Measurements from ENCODE around the gene CREB5. TPM values are rescaled to one million over a fixed set of nuclear protein-coding genes. Genes with fewer than 3 reads are reported as not detected.

CREB5 gene
- total RNA-seq, 5 donors from 2014 or later (not counting 1 experiment from before 2014, with no cell fraction given) = 0.03 to 0.58 (median 0.23) TPM

- Histone ChIP-seq H3K4me1 (ENCODE audit: control insufficient read depth in 1 of 2, extremely low read depth in 1 of 2, insufficient read depth in 2 of 2, low read length in 2 of 2) (no peaks in the 10 kb centered on the region), H3K4me3 (ENCODE audit: control insufficient read depth in 1 of 2, extremely low read depth in 1 of 2, low read length in 1 of 2) (no peak overlapping the region), H3K27ac (ENCODE audit: low read length) (no peak overlapping the region), H3K9me3 (no peaks in the 10 kb centered on the region), H3K36me3 (ENCODE audit: control insufficient read depth in 2 of 2, extremely low read depth in 1 of 2, insufficient read depth in 1 of 2, low read length in 1 of 2) (no peaks in the 10 kb centered on the region), H3K27me3 (replicated peaks in 1 of 2; ENCODE audit: control insufficient read depth in 2 of 2, extremely low read depth in 1 of 2, insufficient read depth in 2 of 2, low read length in 1 of 2) (peaks cover 0 to 4% of the 10 kb centered on the region in 2 experiments)
- Mint-ChIP-seq H3K4me3 (no peak overlapping the region), H3K27ac (no peak overlapping the region), H3K9me3 (no peaks in the 10 kb centered on the region), H3K36me3 (no peaks in the 10 kb centered on the region), H3K4me1 (no peaks in the 10 kb centered on the region), H3K27me3 (peaks cover 0 to 5% of the 10 kb centered on the region in 2 donors)
- ChIA-PET CTCF (no interaction called here), POLR2A (no interaction called here)
- no peak for ATAC-seq (replicated peaks in 1 of 4)
- DNase-seq = no peak
- no CpG with 5 or more reads among the region's 5 CpGs for WGBS (ENCODE audit: insufficient coverage)
These were observed 318.9 kb downstream of the CREB5 start for GRCh38 chr7:28731092-28731658.

GRCh38 chr7:28732071-28732869, 320.0 kb downstream of the CREB5 start:
- CTCF ChIA-PET = interaction anchor here in 1 of 2 donors (0.6 kb wide), 1 partner anchor 443 kb away, joined by 9 read pairs; no protein-coding TSS in a partner anchor
- Mint-ChIP-seq H3K4me3 (no peak overlapping the region), H3K9me3 (no peaks in the 10 kb centered on the region), H3K27ac (no peak overlapping the region), H3K4me1 (no peaks in the 10 kb centered on the region), H3K36me3 (no peaks in the 10 kb centered on the region), H3K27me3 (peaks cover 4 to 5% of the 10 kb centered on the region in 2 donors)
- H3K27me3 ChIP-seq (replicated peaks in 1 of 2; ENCODE audit: control insufficient read depth in 2 of 2, extremely low read depth in 1 of 2, insufficient read depth in 2 of 2, low read length in 1 of 2) = peaks cover 0 to 4% of the 10 kb centered on the region in 2 experiments
- H3K4me3 ChIP-seq (ENCODE audit: control insufficient read depth in 1 of 2, extremely low read depth in 1 of 2, low read length in 1 of 2) = no peak overlapping the region
- H3K36me3 ChIP-seq (ENCODE audit: control insufficient read depth in 2 of 2, extremely low read depth in 1 of 2, insufficient read depth in 1 of 2, low read length in 1 of 2) = no peaks in the 10 kb centered on the region
- H3K27ac ChIP-seq (ENCODE audit: low read length) = no peak overlapping the region
- ATAC-seq (replicated peaks in 1 of 4) (no peak), DNase-seq (no peak)
- POLR2A ChIA-PET = no interaction called here
- no peaks in the 10 kb centered on the region for H3K4me1 ChIP-seq (ENCODE audit: control insufficient read depth in 1 of 2, extremely low read depth in 1 of 2, insufficient read depth in 2 of 2, low read length in 2 of 2)
- WGBS (ENCODE audit: insufficient coverage) = 100% methylated on average over 3 of the region's 11 CpGs
- no peaks in the 10 kb centered on the region for H3K9me3 ChIP-seq

DNA sequence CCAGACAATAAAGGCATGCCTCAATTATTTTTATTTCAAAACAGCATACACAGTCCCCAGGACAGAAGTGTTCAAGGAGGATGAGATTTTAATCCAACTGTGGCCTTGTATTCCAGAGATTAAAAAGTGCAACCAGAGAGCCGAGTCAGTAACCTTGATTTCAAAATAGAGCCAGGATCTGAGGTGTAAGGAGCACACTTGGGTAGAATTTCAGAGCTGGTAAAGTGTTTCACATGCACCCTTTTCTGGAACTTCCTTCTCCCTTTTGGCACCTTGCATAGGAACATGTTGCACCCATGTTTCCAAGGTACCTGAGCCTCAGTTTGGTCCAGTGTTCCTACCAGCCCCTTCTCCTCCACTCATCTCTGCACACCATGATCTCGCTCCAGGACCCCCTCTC, 320.7 kb downstream of the CREB5 start:
- H3K4me3 Mint-ChIP-seq = no peak overlapping the region
- no peaks in the 10 kb centered on the region for H3K9me3 ChIP-seq
- no peaks in the 10 kb centered on the region for H3K36me3 Mint-ChIP-seq
- no peak overlapping the region for H3K27ac ChIP-seq (ENCODE audit: low read length)
- ATAC-seq (replicated peaks in 1 of 4) (no peak), DNase-seq (no peak)
- peaks cover 4 to 5% of the 10 kb centered on the region in 2 donors for H3K27me3 Mint-ChIP-seq
- no peak overlapping the region for H3K4me3 ChIP-seq (ENCODE audit: control insufficient read depth in 1 of 2, extremely low read depth in 1 of 2, low read length in 1 of 2)
- H3K4me1 ChIP-seq (ENCODE audit: control insufficient read depth in 1 of 2, extremely low read depth in 1 of 2, insufficient read depth in 2 of 2, low read length in 2 of 2) = no peaks in the 10 kb centered on the region
- H3K27me3 ChIP-seq (replicated peaks in 1 of 2; ENCODE audit: control insufficient read depth in 2 of 2, extremely low read depth in 1 of 2, insufficient read depth in 2 of 2, low read length in 1 of 2) = peaks cover 0 to 4% of the 10 kb centered on the region in 2 experiments
- H3K4me1 Mint-ChIP-seq = no peaks in the 10 kb centered on the region
- ChIA-PET CTCF (no interaction called here), POLR2A (no interaction called here)
- WGBS (ENCODE audit: insufficient coverage) = 50% methylated on average over 1 of the region's 2 CpGs
- no peaks in the 10 kb centered on the region for H3K36me3 ChIP-seq (ENCODE audit: control insufficient read depth in 2 of 2, extremely low read depth in 1 of 2, insufficient read depth in 1 of 2, low read length in 1 of 2)
- H3K27ac Mint-ChIP-seq = no peak overlapping the region
- no peaks in the 10 kb centered on the region for H3K9me3 Mint-ChIP-seq

GRCh38 chr7:28738412-28738811, 326.1 kb downstream of the CREB5 start:
- DNase-seq = no peak
- H3K4me1 Mint-ChIP-seq = no peaks in the 10 kb centered on the region
- no peak for ATAC-seq (replicated peaks in 1 of 4)
- H3K36me3 Mint-ChIP-seq = no peaks in the 10 kb centered on the region
- Histone ChIP-seq H3K9me3 (no peaks in the 10 kb centered on the region), H3K4me3 (ENCODE audit: control insufficient read depth in 1 of 2, extremely low read depth in 1 of 2, low read length in 1 of 2) (no peak overlapping the region), H3K27me3 (replicated peaks in 1 of 2; ENCODE audit: control insufficient read depth in 2 of 2, extremely low read depth in 1 of 2, insufficient read depth in 2 of 2, low read length in 1 of 2) (peaks cover 0 to 4% of the 10 kb centered on the region in 2 experiments), H3K27ac (ENCODE audit: low read length) (no peak overlapping the region), H3K4me1 (ENCODE audit: control insufficient read depth in 1 of 2, extremely low read depth in 1 of 2, insufficient read depth in 2 of 2, low read length in 2 of 2) (no peaks in the 10 kb centered on the region), H3K36me3 (ENCODE audit: control insufficient read depth in 2 of 2, extremely low read depth in 1 of 2, insufficient read depth in 1 of 2, low read length in 1 of 2) (no peaks in the 10 kb centered on the region)
- H3K9me3 Mint-ChIP-seq = no peaks in the 10 kb centered on the region
- no peak overlapping the region for H3K27ac Mint-ChIP-seq
- POLR2A ChIA-PET = no interaction called here
- peaks cover 2 to 4% of the 10 kb centered on the region in 2 donors for H3K27me3 Mint-ChIP-seq
- H3K4me3 Mint-ChIP-seq = no peak overlapping the region
- WGBS (ENCODE audit: insufficient coverage) = 90% methylated on average over 2 of the region's 5 CpGs
- CTCF ChIA-PET = no interaction called here

- H3K4me3 ChIP-seq (ENCODE audit: control insufficient read depth in 1 of 2, extremely low read depth in 1 of 2, low read length in 1 of 2) = no peak overlapping the region
- no peak overlapping the region for H3K27ac Mint-ChIP-seq
- no peaks in the 10 kb centered on the region for H3K4me1 Mint-ChIP-seq
- H3K36me3 ChIP-seq (ENCODE audit: control insufficient read depth in 2 of 2, extremely low read depth in 1 of 2, insufficient read depth in 1 of 2, low read length in 1 of 2) = no peaks in the 10 kb centered on the region
- CTCF ChIA-PET = no interaction called here
- H3K27me3 ChIP-seq (replicated peaks in 1 of 2; ENCODE audit: control insufficient read depth in 2 of 2, extremely low read depth in 1 of 2, insufficient read depth in 2 of 2, low read length in 1 of 2) = peaks cover 0 to 4% of the 10 kb centered on the region in 2 experiments
- H3K36me3 Mint-ChIP-seq = no peaks in the 10 kb centered on the region
- ATAC-seq (replicated peaks in 1 of 4) (no peak), DNase-seq (no peak)
- H3K4me3 Mint-ChIP-seq = no peak overlapping the region
- H3K27ac ChIP-seq (ENCODE audit: low read length) = no peak overlapping the region
- H3K27me3 Mint-ChIP-seq = peaks cover 0 to 4% of the 10 kb centered on the region in 2 donors
- H3K9me3 Mint-ChIP-seq = no peaks in the 10 kb centered on the region
- no peaks in the 10 kb centered on the region for H3K4me1 ChIP-seq (ENCODE audit: control insufficient read depth in 1 of 2, extremely low read depth in 1 of 2, insufficient read depth in 2 of 2, low read length in 2 of 2)
- POLR2A ChIA-PET = no interaction called here
- no CpG with 5 or more reads among the region's 3 CpGs for WGBS (ENCODE audit: insufficient coverage)
- H3K9me3 ChIP-seq = no peaks in the 10 kb centered on the region
These were observed 326.8 kb downstream of the CREB5 start for GRCh38 chr7:28739128-28739527.

- Mint-ChIP-seq H3K27me3 (peaks cover 0 to 4% of the 10 kb centered on the region in 2 donors), H3K9me3 (no peaks in the 10 kb centered on the region), H3K4me1 (no peaks in the 10 kb centered on the region), H3K27ac (no peak overlapping the region), H3K36me3 (no peaks in the 10 kb centered on the region), H3K4me3 (no peak overlapping the region)
- H3K4me3 ChIP-seq (ENCODE audit: control insufficient read depth in 1 of 2, extremely low read depth in 1 of 2, low read length in 1 of 2) = no peak overlapping the region
- DNase-seq (no peak), ATAC-seq (replicated peaks in 1 of 4) (no peak)
- peaks cover 0 to 4% of the 10 kb centered on the region in 2 experiments for H3K27me3 ChIP-seq (replicated peaks in 1 of 2; ENCODE audit: control insufficient read depth in 2 of 2, extremely low read depth in 1 of 2, insufficient read depth in 2 of 2, low read length in 1 of 2)
- H3K36me3 ChIP-seq (ENCODE audit: control insufficient read depth in 2 of 2, extremely low read depth in 1 of 2, insufficient read depth in 1 of 2, low read length in 1 of 2) = no peaks in the 10 kb centered on the region
- ChIA-PET CTCF (no interaction called here), POLR2A (no interaction called here)
- 100% methylated on average over 1 of the region's 5 CpGs for WGBS (ENCODE audit: insufficient coverage)
- no peaks in the 10 kb centered on the region for H3K4me1 ChIP-seq (ENCODE audit: control insufficient read depth in 1 of 2, extremely low read depth in 1 of 2, insufficient read depth in 2 of 2, low read length in 2 of 2)
- no peak overlapping the region for H3K27ac ChIP-seq (ENCODE audit: low read length)
- H3K9me3 ChIP-seq = no peaks in the 10 kb centered on the region
These were observed 327.5 kb downstream of the CREB5 start for GRCh38 chr7:28739826-28740225.

Measured in T-cell (primary cell).